Esophagus muscularis mucosa (tissue), 4 donors: Measurements from ENCODE around the gene ZSWIM6. TPM values are rescaled to one million over a fixed set of nuclear protein-coding genes. Genes with fewer than 3 reads are reported as not detected.

Experiments used
- DNase-seq: peaks from one replicate; pipeline ENCODE4 v3.0.0-alpha.2; 2017; ENCODE audit errors: extremely low spot score
- H3K27ac ChIP-seq, 4 donors: fragments of 200-600 bp; sonication (generic); replicated peaks in 1 of 4; 1 replicate in 3 of 4; 2 replicates in 1 of 4; pipeline ENCODE4 v1.5.1; 2016 to 2019; ENCODE audit warnings: mild to moderate bottlenecking in 1 of 4
- H3K27me3 ChIP-seq, 4 donors: fragments of 200-600 bp; sonication (generic); one replicate each; pipeline versions ENCODE4 v1.5.1 to v1.6.0; 2016 to 2019
- H3K36me3 ChIP-seq, 4 donors: fragments of 200-600 bp; sonication (generic); one replicate each; pipeline ENCODE4 v1.5.1; 2016 to 2019
- H3K4me1 ChIP-seq, 4 donors: fragments of 200-600 bp; sonication (generic); one replicate each; pipeline ENCODE4 v1.5.1; 2016 to 2019
- H3K4me3 ChIP-seq, 4 donors: fragments of 200-600 bp; sonication (generic); 1 replicate in 2 of 4; 2 replicates in 2 of 4; pipeline ENCODE4 v1.5.1; 2016 to 2019; ENCODE audit warnings: mild to moderate bottlenecking in 4 of 4, moderate library complexity in 1 of 4
- H3K9me3 ChIP-seq, 4 donors: fragments of 200-600 bp; sonication (generic); 1 replicate in 3 of 4; 2 replicates in 1 of 4; pipeline ENCODE4 v1.5.1; 2016 to 2019
- CTCF ChIP-seq, 3 experiments: fragments of 200-600 bp in 2 of 3; fragments of 450-650 bp in 1 of 3; sonication (generic) in 2 of 3; IDR thresholded peaks; one replicate each; pipeline ENCODE4 v1.5.1; 2017 to 2019; ENCODE audit warnings: antibody characterized with exemption in 3 of 3, mild to moderate bottlenecking in 2 of 3, moderate library complexity in 1 of 3
- EP300 ChIP-seq: sonication (generic); formaldehyde crosslinking; IDR thresholded peaks from one replicate; pipeline ENCODE4 v1.6.1; 2017; ENCODE audit warnings: antibody characterized with exemption
- POLR2A ChIP-seq: fragments of 450-650 bp; IDR thresholded peaks from one replicate; pipeline ENCODE4 v1.6.1; 2017; ENCODE audit warnings: antibody characterized with exemption, moderate library complexity, mild to moderate bottlenecking, low read depth
- POLR2AphosphoS5 ChIP-seq, 2 donors: sonication (generic); formaldehyde crosslinking; IDR thresholded peaks; one replicate each; pipeline ENCODE4 v1.6.1; 2017; ENCODE audit warnings: antibody characterized with exemption in 2 of 2
- WGBS: methylation state at CpG from one replicate; pipeline ENCODE4 v1.1.5; 2018; 5-methylcytosine and 5-hydroxymethylcytosine counted together
- intact Hi-C: fragments of 100-400 bp; cut with DNase I; formaldehyde crosslinking; loops from one replicate; pipeline ENCODE4 v1.15.1; 2023
- total RNA-seq, 4 donors: library from RNA; depleted of rRNA; stranded (reverse); fragments of >200 nt; gene quantifications; one replicate each; pipeline versions ENCODE4 v1.1.0 to v1.2.1, GENCODE V29; 2016

Gene ZSWIM6
- total RNA-seq, 4 donors from 2014 or later: 10.2 to 16.4 (median 12.5) TPM

GRCh38 chr5:61498121-61498520 is 166.1 kb downstream of the ZSWIM6 start:
- WGBS: 87% methylated on average over 5 of the region's 5 CpGs
- Histone ChIP-seq H3K4me3 (no peak overlapping the region), H3K4me1 (peaks cover 0 to 33% (median 26%) of the 10 kb centered on the region in 4 donors), H3K36me3 (peaks cover 0 to 10% (median 4%) of the 10 kb centered on the region in 4 donors), H3K27me3 (no peaks in the 10 kb centered on the region), H3K27ac (no peak overlapping the region), H3K9me3 (no peaks in the 10 kb centered on the region)
- TF ChIP-seq POLR2A (no peak), CTCF (IDR thresholded peaks at IDR 0.05) (no peak), POLR2AphosphoS5 (IDR thresholded peaks at IDR 0.05) (no peak), EP300 (no peak)
- no peak for DNase-seq
- intact Hi-C loops: no loop called here

GRCh38 chr5:61501971-61502370 is 169.9 kb downstream of the ZSWIM6 start:
- Histone ChIP-seq H3K9me3 (no peaks in the 10 kb centered on the region), H3K4me3 (no peak overlapping the region), H3K4me1 (peaks cover 0 to 32% (median 21%) of the 10 kb centered on the region in 4 donors), H3K36me3 (no peaks in the 10 kb centered on the region), H3K27me3 (no peaks in the 10 kb centered on the region), H3K27ac (no peak overlapping the region)
- TF ChIP-seq POLR2AphosphoS5 (IDR thresholded peaks at IDR 0.05) (no peak), CTCF (IDR thresholded peaks at IDR 0.05) (no peak), EP300 (no peak), POLR2A (no peak)
- DNase-seq: no peak
- intact Hi-C loops: no loop called here
- 74% methylated on average over 3 of the region's 3 CpGs for WGBS

- intact Hi-C loops: no loop called here
- Histone ChIP-seq H3K27me3 (no peaks in the 10 kb centered on the region), H3K4me1 (peaks cover 0 to 19% (median 7%) of the 10 kb centered on the region in 4 donors), H3K9me3 (no peaks in the 10 kb centered on the region), H3K36me3 (no peaks in the 10 kb centered on the region), H3K4me3 (no peak overlapping the region), H3K27ac (no peak overlapping the region)
- 97% methylated on average over 1 of the region's 1 CpG for WGBS
- DNase-seq: no peak
- TF ChIP-seq EP300 (no peak), POLR2A (no peak), CTCF (IDR thresholded peaks at IDR 0.05) (no peak)
These were observed 172.2 kb downstream of the ZSWIM6 start for GRCh38 chr5:61504143-61504770.

GRCh38 chr5:61505281-61505680 is 173.2 kb downstream of the ZSWIM6 start:
- H3K27ac ChIP-seq: no peak overlapping the region
- H3K4me3 ChIP-seq: no peak overlapping the region
- H3K9me3 ChIP-seq: no peaks in the 10 kb centered on the region
- H3K36me3 ChIP-seq: no peaks in the 10 kb centered on the region
- H3K4me1 ChIP-seq: peaks cover 0 to 18% (median 7%) of the 10 kb centered on the region in 4 donors
- intact Hi-C loops: no loop called here
- H3K27me3 ChIP-seq: no peaks in the 10 kb centered on the region
- TF ChIP-seq EP300 (no peak), CTCF (IDR thresholded peaks at IDR 0.05) (no peak), POLR2AphosphoS5 (IDR thresholded peaks at IDR 0.05) (no peak), POLR2A (no peak)
- DNase-seq: no peak

GRCh38 chr5:61507232-61507631 is 175.2 kb downstream of the ZSWIM6 start:
- no peaks in the 10 kb centered on the region for H3K27me3 ChIP-seq
- no peak for DNase-seq
- no peak overlapping the region for H3K27ac ChIP-seq
- no peaks in the 10 kb centered on the region for H3K9me3 ChIP-seq
- H3K36me3 ChIP-seq: no peaks in the 10 kb centered on the region
- peaks cover 0 to 9% (median 4%) of the 10 kb centered on the region in 4 donors for H3K4me1 ChIP-seq
- H3K4me3 ChIP-seq: no peak overlapping the region
- intact Hi-C loops: no loop called here
- no peak for TF ChIP-seq POLR2AphosphoS5 (IDR thresholded peaks at IDR 0.05)
- TF ChIP-seq POLR2A: no peak
- TF ChIP-seq EP300: no peak
- TF ChIP-seq CTCF (IDR thresholded peaks at IDR 0.05): no peak
